DND-41 (cell line): ENCODE results near the gene STN1.

Source experiments
- ATAC-seq: fragments of 200-7000 bp; cut with Tn5 transposase; 3 replicates; pipeline ENCODE4 v1.9.1; 2021; ENCODE audit warnings: low read depth; ENCODE audit not compliant: insufficient read depth
- DNase-seq: peaks from one replicate; pipeline ENCODE4 v3.0.0-alpha.2; 2020
- H2AFZ ChIP-seq: 2 replicates; pipeline ENCODE4 v1.6.0; 2012; ENCODE audit warnings: low read depth, low read length
- H3K27ac ChIP-seq: 2 replicates; pipeline ENCODE4 v1.5.1; 2012; ENCODE audit warnings: low read length, inconsistent platforms
- H3K27me3 ChIP-seq: fragments of 200-600 bp; sonication (generic); 2 replicates; pipeline ENCODE4 v1.6.0; 2012; ENCODE audit warnings: low read length, mild to moderate bottlenecking, inconsistent platforms; ENCODE audit not compliant: insufficient read depth, poor library complexity
- H3K36me3 ChIP-seq: 2 replicates; pipeline ENCODE4 v1.5.1; 2012; ENCODE audit warnings: low read length, inconsistent platforms; ENCODE audit not compliant: insufficient read depth
- H3K4me1 ChIP-seq: 2 replicates; pipeline ENCODE4 v1.5.1; 2012; ENCODE audit warnings: mild to moderate bottlenecking, low read length; ENCODE audit not compliant: insufficient read depth
- H3K4me2 ChIP-seq: 2 replicates; pipeline ENCODE4 v1.6.0; 2012; ENCODE audit warnings: mild to moderate bottlenecking, moderate library complexity, low read length, inconsistent platforms; ENCODE audit not compliant: insufficient read depth
- H3K4me3 ChIP-seq, 2 experiments: fragments of 200-600 bp in 1 of 2; shearing (Covaris generic) in 1 of 2; 2 replicates each; pipeline ENCODE4 v1.5.1; 2012 to 2016; ENCODE audit warnings: inconsistent platforms in 2 of 2, low read length in 2 of 2, mild to moderate bottlenecking in 2 of 2, low read depth in 1 of 2, moderate library complexity in 1 of 2
- H3K79me2 ChIP-seq: 2 replicates; pipeline ENCODE4 v1.6.0; 2012; ENCODE audit warnings: low read length, inconsistent platforms; ENCODE audit not compliant: insufficient read depth
- H3K9ac ChIP-seq: 2 replicates; pipeline ENCODE4 v1.6.0; 2012; ENCODE audit warnings: low read depth, mild to moderate bottlenecking, inconsistent platforms, low read length, moderate library complexity
- H3K9me3 ChIP-seq: 2 replicates; pipeline ENCODE4 v1.5.1; 2012; ENCODE audit warnings: low read length, moderate library complexity, mild to moderate bottlenecking, inconsistent platforms; ENCODE audit not compliant: insufficient read depth, severe bottlenecking
- H4K20me1 ChIP-seq: 2 replicates; pipeline ENCODE4 v1.6.0; 2012; ENCODE audit warnings: low read length; ENCODE audit not compliant: insufficient read depth
- CTCF ChIP-seq: IDR thresholded peaks from 2 replicates; pipeline ENCODE4 v1.5.1; 2012; ENCODE audit warnings: borderline replicate concordance, low read length, moderate library complexity, mild to moderate bottlenecking; ENCODE audit not compliant: poor library complexity, severe bottlenecking; ENCODE audit errors: extremely low read depth
- EZH2 ChIP-seq: IDR thresholded peaks from 3 replicates; pipeline ENCODE4 v1.6.1; 2012; ENCODE audit warnings: borderline replicate concordance, low read depth, mild to moderate bottlenecking, moderate library complexity, low read length, inconsistent platforms; ENCODE audit not compliant: severe bottlenecking

Gene STN1

GRCh38 chr10:103843045-103843444, 74.9 kb downstream of the STN1 start:
- peaks cover 7% of the 10 kb centered on the region for H3K27me3 ChIP-seq
- no peak overlapping the region for H3K4me3 ChIP-seq
- no peaks in the 10 kb centered on the region for H3K9me3 ChIP-seq
- TF ChIP-seq EZH2: no peak
- TF ChIP-seq CTCF: no peak
- DNase-seq (no peak), ATAC-seq (no peak)
- H3K9ac ChIP-seq: no peak overlapping the region
- no peaks in the 10 kb centered on the region for H3K4me1 ChIP-seq
- no peaks in the 10 kb centered on the region for H3K36me3 ChIP-seq
- H4K20me1 ChIP-seq: 0 out of 2 replicates have a peak, but pooled peaks cover 7% of the 10 kb centered on the region
- no peak overlapping the region for H2AFZ ChIP-seq
- no peak overlapping the region for H3K27ac ChIP-seq
- H3K4me2 ChIP-seq: no peak overlapping the region
- H3K79me2 ChIP-seq: no peaks in the 10 kb centered on the region

GRCh38 chr10:103842605-103843004, 75.4 kb downstream of the STN1 start:
- ATAC-seq: no peak
- H3K4me2 ChIP-seq: no peak overlapping the region
- H3K36me3 ChIP-seq: no peaks in the 10 kb centered on the region
- no peak overlapping the region for H3K27ac ChIP-seq
- no peak overlapping the region for H2AFZ ChIP-seq
- no peaks in the 10 kb centered on the region for H3K9me3 ChIP-seq
- TF ChIP-seq CTCF (no peak), EZH2 (no peak)
- no peak overlapping the region for H3K9ac ChIP-seq
- H3K4me1 ChIP-seq: no peaks in the 10 kb centered on the region
- H4K20me1 ChIP-seq: 0 out of 2 replicates have a peak, but pooled peaks cover 7% of the 10 kb centered on the region
- no peaks in the 10 kb centered on the region for H3K79me2 ChIP-seq
- peaks cover 9% of the 10 kb centered on the region for H3K27me3 ChIP-seq
- no peak overlapping the region for H3K4me3 ChIP-seq
- no peak for DNase-seq

- no peaks in the 10 kb centered on the region for H3K9me3 ChIP-seq
- 0 out of 2 replicates have a peak, but pooled peaks cover 5% of the 10 kb centered on the region for H4K20me1 ChIP-seq
- DNase-seq: no peak
- TF ChIP-seq CTCF (no peak), EZH2 (no peak)
- no peaks in the 10 kb centered on the region for H3K79me2 ChIP-seq
- ATAC-seq: no peak
- no peak overlapping the region for H3K9ac ChIP-seq
- no peak overlapping the region for H2AFZ ChIP-seq
- no peak overlapping the region for H3K4me2 ChIP-seq
- no peak overlapping the region for H3K27ac ChIP-seq
- peaks cover 13% of the 10 kb centered on the region for H3K27me3 ChIP-seq
- H3K4me3 ChIP-seq: no peak overlapping the region
- H3K36me3 ChIP-seq: no peaks in the 10 kb centered on the region
- no peaks in the 10 kb centered on the region for H3K4me1 ChIP-seq
Observed at GRCh38 chr10:103841519-103841918, 76.5 kb downstream of the STN1 start.

GRCh38 chr10:103840740-103841070, 77.3 kb downstream of the STN1 start:
- Histone ChIP-seq H3K79me2 (no peaks in the 10 kb centered on the region), H2AFZ (no peak overlapping the region), H3K27me3 (peaks cover 9% of the 10 kb centered on the region), H4K20me1 (0 out of 2 replicates have a peak, but pooled peaks cover 4% of the 10 kb centered on the region), H3K27ac (no peak overlapping the region), H3K36me3 (no peaks in the 10 kb centered on the region), H3K4me3 (no peak overlapping the region), H3K4me2 (no peak overlapping the region), H3K4me1 (no peaks in the 10 kb centered on the region), H3K9ac (no peak overlapping the region), H3K9me3 (no peaks in the 10 kb centered on the region)
- TF ChIP-seq EZH2 (no peak), CTCF (no peak)
- ATAC-seq (no peak), DNase-seq (no peak)
